PFSK-1 (cell line): Measurements from ENCODE around the gene CMBL.

ENCODE experiments used
- POLR2AphosphoS5 ChIP-seq: IDR thresholded peaks from 2 replicates; pipeline ENCODE4 v1.6.1; 2012; ENCODE audit warnings: low read depth, mild to moderate bottlenecking, control low read depth, low read length, moderate library complexity
- TAF1 ChIP-seq: IDR thresholded peaks from 2 replicates; pipeline ENCODE4 v1.6.1; 2012; ENCODE audit warnings: low read length, control low read depth, borderline replicate concordance; ENCODE audit not compliant: insufficient read depth

GRCh38 chr5:10329446-10329819 lies 21.7 kb upstream of the CMBL start:
- TF ChIP-seq POLR2AphosphoS5, result no peak
- no peak for TF ChIP-seq TAF1
